ENCODE measurements around the gene ADGRL1. TPM values are rescaled to one million over a fixed set of nuclear protein-coding genes. Genes with fewer than 3 reads are reported as not detected.
"Not testable (repeated sequence)": the region's sequence is repeated elsewhere in the genome, so short reads cannot be mapped to it uniquely, and the experiment has no call there.

ADGRL1 gene
- total and polyA plus RNA-seq, 3 donors from 2014 or later: 23.8 to 57.2 (median 45.0) TPM

GRCh38 chr19:14183741-14184350 lies 22.1 kb downstream of the ADGRL1 start:
- no peaks in the 10 kb centered on the region for H3K9me3 ChIP-seq
- intact Hi-C loops (cut with DNase I; ENCODE audit: low total_unique reads): no loop called here
- H3K27ac ChIP-seq: no peak overlapping the region
- H3K36me3 ChIP-seq (ENCODE audit: low read depth, missing control alignments): no peaks in the 10 kb centered on the region
- H3K4me3 ChIP-seq: no peak overlapping the region
- no peaks in the 10 kb centered on the region for H3K27me3 ChIP-seq
- no peaks in the 10 kb centered on the region for H3K4me1 ChIP-seq
- no peak for TF ChIP-seq POLR2A (IDR thresholded peaks at IDR 0.05)
- TF ChIP-seq CTCF (IDR thresholded peaks at IDR 0.05): no peak
- WGBS, 2 donors: 76 to 83% methylated on average over 10 to 14 of the region's 14 CpGs
- DNase-seq: no peak

- 85 to 93% methylated on average over 5 to 8 of the region's 8 CpGs for WGBS, 2 donors
- intact Hi-C loops (cut with DNase I; ENCODE audit: low total_unique reads): no loop called here
- no peaks in the 10 kb centered on the region for H3K36me3 ChIP-seq (ENCODE audit: low read depth, missing control alignments)
Observed at GRCh38 chr19:14182476-14182875, 23.5 kb downstream of the ADGRL1 start.

GRCh38 chr19:14181906-14182305 lies 24.1 kb downstream of the ADGRL1 start:
- Histone ChIP-seq H3K27me3 (no peaks in the 10 kb centered on the region), H3K4me3 (no peak overlapping the region), H3K9me3 (no peaks in the 10 kb centered on the region), H3K36me3 (ENCODE audit: low read depth, missing control alignments) (no peaks in the 10 kb centered on the region), H3K4me1 (no peaks in the 10 kb centered on the region), H3K27ac (no peak overlapping the region)
- TF ChIP-seq CTCF (IDR thresholded peaks at IDR 0.05) (no peak), POLR2A (IDR thresholded peaks at IDR 0.05) (no peak)
- intact Hi-C loops (cut with DNase I; ENCODE audit: low total_unique reads): no loop called here
- 82 to 90% methylated on average over 6 of the region's 6 CpGs for WGBS, 2 donors
- no peak for DNase-seq

More at GRCh38 chr19:14182476-14182875, 23.5 kb downstream of the ADGRL1 start:
- no peaks in the 10 kb centered on the region for H3K27me3 ChIP-seq
- no peak overlapping the region for H3K27ac ChIP-seq
- TF ChIP-seq CTCF (IDR thresholded peaks at IDR 0.05) (no peak), POLR2A (IDR thresholded peaks at IDR 0.05) (no peak)
- H3K4me3 ChIP-seq: no peak overlapping the region
- H3K4me1 ChIP-seq: no peaks in the 10 kb centered on the region
- no peak for DNase-seq
- no peaks in the 10 kb centered on the region for H3K9me3 ChIP-seq

- H3K36me3 ChIP-seq (ENCODE audit: low read depth, missing control alignments); DNase-seq; H3K27ac ChIP-seq; H3K9me3 ChIP-seq; H3K27me3 ChIP-seq; intact Hi-C loops (cut with DNase I; ENCODE audit: low total_unique reads); H3K4me1 ChIP-seq; H3K4me3 ChIP-seq: not testable (repeated sequence)
- WGBS, 2 donors: 86 to 92% methylated on average over 6 to 12 of the region's 12 CpGs
Observed at GRCh38 chr19:14181199-14181598, 24.8 kb downstream of the ADGRL1 start.

- Histone ChIP-seq H3K27me3 (no peaks in the 10 kb centered on the region), H3K4me1 (no peaks in the 10 kb centered on the region), H3K9me3 (no peaks in the 10 kb centered on the region), H3K4me3 (no peak overlapping the region), H3K36me3 (ENCODE audit: low read depth, missing control alignments) (no peaks in the 10 kb centered on the region), H3K27ac (no peak overlapping the region)
- intact Hi-C loops (cut with DNase I; ENCODE audit: low total_unique reads): no loop called here
- DNase-seq: no peak
- TF ChIP-seq CTCF (IDR thresholded peaks at IDR 0.05) (no peak), POLR2A (IDR thresholded peaks at IDR 0.05) (no peak)
- 87 to 95% methylated on average over 15 to 23 of the region's 23 CpGs for WGBS, 2 donors
Observed at GRCh38 chr19:14177496-14178074, 28.4 kb downstream of the ADGRL1 start.
